C4-2B (cell line): ENCODE results near the gene C16orf82.

ENCODE experiments used
- ZFX ChIP-seq: fragments of 450-650 bp; IDR thresholded peaks from 2 replicates; pipeline ENCODE4 v1.6.1; 2017
- TF ChIP-seq, protein P1 (sequence below): fragments of 450-650 bp; conservative IDR thresholded peaks from 2 replicates; pipeline ENCODE4 v1.5.1; 2017; ENCODE audit warnings: mild to moderate bottlenecking

- TF ChIP-seq, protein P1, sequence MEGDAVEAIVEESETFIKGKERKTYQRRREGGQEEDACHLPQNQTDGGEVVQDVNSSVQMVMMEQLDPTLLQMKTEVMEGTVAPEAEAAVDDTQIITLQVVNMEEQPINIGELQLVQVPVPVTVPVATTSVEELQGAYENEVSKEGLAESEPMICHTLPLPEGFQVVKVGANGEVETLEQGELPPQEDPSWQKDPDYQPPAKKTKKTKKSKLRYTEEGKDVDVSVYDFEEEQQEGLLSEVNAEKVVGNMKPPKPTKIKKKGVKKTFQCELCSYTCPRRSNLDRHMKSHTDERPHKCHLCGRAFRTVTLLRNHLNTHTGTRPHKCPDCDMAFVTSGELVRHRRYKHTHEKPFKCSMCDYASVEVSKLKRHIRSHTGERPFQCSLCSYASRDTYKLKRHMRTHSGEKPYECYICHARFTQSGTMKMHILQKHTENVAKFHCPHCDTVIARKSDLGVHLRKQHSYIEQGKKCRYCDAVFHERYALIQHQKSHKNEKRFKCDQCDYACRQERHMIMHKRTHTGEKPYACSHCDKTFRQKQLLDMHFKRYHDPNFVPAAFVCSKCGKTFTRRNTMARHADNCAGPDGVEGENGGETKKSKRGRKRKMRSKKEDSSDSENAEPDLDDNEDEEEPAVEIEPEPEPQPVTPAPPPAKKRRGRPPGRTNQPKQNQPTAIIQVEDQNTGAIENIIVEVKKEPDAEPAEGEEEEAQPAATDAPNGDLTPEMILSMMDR, result no peak
- no peak for TF ChIP-seq ZFX
These were observed 38.1 kb upstream of the C16orf82 start for GRCh38 chr16:27028591-27029110.
